GM18511 (cell line): ENCODE results near the gene C19orf47.
"Not testable (repeated sequence)": the region's sequence is repeated elsewhere in the genome, so short reads cannot be mapped to it uniquely, and the experiment has no call there.

Source experiments
- ATAC-seq: cut with Tn5 transposase; IDR thresholded peaks from one replicate; pipeline ENCODE4 v1.9.1; 2021; ENCODE audit warnings: mild to moderate bottlenecking, moderate library complexity; ENCODE audit not compliant: unreplicated experiment

Gene C19orf47

GRCh38 chr19:40355975-40356680 is 7.9 kb upstream of the C19orf47 start:
- ATAC-seq = no peak

- ATAC-seq = no peak
Observed at GRCh38 chr19:40348961-40349507, 837 bp upstream of the C19orf47 start.

GRCh38 chr19:40344422-40344821 is 3.8 kb downstream of the C19orf47 start:
- no peak for ATAC-seq

DNA sequence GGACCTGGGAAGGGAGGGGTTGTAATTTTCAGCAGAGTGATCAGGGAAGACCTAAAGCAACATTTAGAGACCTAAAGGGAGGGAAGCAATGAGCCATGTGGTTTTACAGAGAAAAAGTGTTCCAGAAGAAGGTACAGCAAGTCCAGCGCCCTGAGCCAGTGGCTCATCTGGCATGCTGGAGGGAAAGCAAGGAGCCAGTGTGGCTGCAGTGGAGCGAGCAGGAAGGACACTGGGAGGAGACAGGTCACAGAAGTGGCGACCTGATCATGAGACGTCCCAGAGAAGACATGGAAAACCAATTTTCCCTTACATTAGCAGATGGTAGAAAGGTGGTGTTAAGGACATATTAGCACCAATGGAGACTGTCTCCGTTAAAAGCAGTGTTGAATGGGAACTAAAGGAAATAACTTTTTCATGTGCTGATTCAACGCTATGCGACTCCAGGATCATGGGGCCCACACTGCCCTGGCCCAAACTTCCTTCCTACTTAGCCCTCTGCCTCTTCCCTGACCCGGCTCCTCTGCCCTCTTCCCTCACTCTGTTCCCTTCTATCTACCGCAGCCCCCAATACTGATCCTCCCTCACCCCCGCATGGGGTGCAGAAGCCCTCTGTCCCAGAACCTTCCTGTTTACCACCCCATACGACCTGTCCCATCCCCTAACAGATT is 5.4 kb downstream of the C19orf47 start:
- no peak for ATAC-seq

DNA sequence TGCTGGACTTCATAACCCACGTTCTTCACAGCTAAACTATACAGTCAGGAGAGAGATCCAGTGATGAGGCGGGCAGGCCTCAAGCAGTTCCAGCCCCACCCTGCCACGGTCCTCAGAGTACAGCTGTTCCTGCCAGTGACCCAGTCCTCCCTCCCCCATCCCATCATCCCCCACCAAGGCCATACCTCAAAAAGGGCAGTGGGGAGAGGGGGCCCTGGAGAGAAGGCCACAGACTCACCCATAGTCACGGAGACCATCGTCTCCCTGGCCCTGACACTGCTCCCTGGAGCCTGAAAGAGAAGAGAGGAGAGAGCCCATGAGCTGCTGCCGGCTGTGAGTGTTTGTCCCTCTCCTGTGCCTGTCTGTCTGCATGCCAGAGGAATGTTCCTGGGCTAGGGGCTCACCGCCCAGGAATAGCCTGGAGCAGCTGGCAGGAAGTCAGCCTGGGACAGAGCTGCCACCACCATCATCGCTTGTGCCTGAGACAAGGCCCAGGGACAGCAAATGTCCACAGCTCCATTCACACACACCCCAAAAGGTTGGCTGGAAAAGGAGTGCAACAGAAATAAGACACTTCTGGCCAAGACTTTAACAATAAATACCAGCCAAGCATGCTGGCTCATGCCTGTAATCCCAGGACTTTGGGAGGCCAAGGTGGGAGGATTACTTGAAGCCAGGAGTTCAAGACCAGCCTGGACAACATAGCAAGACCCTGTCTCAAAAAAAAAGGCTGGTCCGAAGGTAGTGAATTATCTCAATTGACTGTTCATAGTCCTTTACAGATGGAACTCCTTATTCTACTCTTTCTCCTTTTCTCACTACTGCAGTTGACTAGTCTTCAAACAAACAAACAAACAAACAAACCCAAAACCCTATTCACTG is 6.4 kb downstream of the C19orf47 start:
- ATAC-seq = no peak

DNA sequence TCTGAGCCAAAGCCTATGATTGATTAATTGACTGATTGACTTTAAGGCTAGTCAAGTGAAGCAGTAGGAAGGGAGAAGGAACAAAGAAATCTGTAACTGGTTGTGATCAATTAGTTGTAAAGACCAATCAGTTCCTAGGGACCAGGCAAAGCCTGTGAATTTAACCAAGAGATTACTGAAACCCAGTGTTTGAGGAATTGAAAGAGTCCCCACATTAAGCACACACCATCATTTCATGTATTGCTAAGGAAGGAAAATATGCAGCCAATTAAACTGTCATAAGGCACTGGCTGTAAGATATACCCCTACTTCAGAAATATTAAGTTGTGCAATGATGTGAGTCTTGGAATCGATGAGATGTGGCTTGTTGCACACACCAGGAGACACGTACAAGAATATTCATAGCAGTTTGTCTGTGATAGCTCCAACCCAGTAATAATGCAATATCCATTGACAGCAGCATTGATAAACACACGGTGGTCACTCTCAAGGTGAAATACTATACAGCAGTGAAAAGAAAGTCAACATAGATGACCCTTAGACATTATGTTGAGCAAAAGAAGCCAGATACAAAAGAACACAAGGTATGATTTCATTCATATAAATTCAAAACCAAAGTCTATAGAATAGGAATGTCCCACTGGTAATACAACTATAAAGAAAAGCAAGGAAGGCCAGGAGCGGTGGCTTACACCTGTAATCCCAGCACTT is 9.0 kb downstream of the C19orf47 start:
- no peak for ATAC-seq

DNA sequence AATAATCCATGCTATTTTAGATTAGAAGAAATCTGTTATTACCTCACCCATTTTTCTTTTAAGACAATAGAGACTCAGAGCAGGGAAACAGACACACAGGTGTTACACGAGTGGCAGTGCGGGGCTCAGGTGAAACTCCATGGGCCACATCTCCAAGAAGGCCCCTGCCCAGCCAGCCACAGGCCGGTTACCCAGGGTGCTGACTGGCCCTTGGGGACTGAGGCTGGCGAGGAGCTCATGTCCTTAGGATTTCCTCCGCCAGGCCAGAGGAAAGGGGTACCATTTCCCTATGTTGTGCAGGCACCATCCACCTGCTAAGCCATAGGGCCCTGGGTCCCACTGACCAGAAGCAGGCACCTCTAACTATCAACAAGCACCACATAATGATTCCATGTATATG is 10.6 kb downstream of the C19orf47 start:
- no peak for ATAC-seq

DNA sequence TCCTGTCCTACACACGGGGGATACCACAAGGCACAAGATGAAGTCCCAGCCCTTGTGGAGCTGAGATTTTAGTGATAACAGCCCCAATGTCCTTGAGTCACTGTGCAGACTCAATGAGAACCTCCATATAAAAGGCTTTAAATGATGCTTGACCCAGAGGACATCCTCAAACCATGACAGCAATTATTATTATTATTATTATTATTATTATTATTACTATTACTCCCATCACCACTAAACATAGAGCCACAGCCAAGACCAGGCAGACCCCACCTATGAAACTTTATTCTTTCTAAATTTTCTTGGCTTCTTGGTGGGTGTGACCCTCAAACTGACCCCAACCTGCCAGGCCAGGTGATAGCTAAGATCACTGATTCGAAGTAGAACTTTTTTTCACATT is 11.1 kb downstream of the C19orf47 start:
- ATAC-seq = no peak

DNA sequence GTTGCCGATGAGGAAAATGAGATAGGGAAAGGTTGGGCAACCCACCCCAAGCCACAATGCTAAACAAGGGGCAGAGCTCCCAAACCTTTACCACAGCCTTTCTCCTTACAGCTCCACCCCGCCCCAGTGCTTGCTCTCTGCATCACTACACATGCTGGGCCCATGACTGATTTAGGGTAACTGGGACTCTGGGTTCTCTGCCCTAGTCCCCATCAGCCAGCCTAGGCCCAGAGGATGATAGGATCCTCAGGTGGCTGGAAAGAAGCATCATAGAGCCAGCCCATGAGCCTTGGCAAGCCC is 11.6 kb downstream of the C19orf47 start:
- no peak for ATAC-seq

- no peak for ATAC-seq
Observed at GRCh38 chr19:40335855-40336600, 12.2 kb downstream of the C19orf47 start.

DNA sequence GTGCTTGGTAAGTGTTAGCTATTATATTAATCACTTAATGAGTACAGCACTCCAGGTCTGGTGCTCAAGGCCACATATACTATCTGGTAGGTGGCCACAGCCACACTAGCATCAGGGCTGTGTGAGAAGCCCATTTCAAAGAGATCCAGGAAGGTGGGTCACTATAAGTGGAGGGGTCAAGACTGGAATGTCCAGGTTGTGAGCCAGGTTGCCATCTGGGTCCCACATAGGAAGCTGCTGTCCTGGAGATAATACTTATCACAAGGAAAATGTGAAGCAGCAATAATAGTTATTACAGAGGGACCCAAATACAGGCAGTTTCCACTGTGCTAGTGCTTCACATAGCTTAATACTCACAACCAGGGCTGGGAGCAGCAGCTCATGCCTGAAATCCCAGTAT is 13.1 kb downstream of the C19orf47 start:
- no peak for ATAC-seq

DNA sequence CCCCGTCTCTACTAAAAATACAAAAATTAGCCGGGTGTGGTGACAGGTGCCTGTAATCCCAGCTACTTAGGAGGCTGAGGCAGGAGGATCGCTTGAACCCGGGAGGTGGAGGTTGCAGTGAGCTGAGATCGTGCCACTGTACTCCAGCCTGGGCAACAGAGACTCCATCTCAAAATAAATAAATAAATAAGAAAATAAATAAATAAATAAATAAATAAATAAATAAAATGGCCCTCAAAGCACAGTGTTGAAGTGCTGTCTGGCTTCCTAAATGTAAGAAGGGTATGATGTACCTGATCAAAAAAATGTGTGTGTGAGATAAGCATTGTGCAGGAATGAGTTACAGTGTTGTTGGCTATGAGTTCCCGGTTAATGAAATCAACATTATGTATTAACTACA is 15.1 kb downstream of the C19orf47 start:
- not testable (repeated sequence) for ATAC-seq

DNA sequence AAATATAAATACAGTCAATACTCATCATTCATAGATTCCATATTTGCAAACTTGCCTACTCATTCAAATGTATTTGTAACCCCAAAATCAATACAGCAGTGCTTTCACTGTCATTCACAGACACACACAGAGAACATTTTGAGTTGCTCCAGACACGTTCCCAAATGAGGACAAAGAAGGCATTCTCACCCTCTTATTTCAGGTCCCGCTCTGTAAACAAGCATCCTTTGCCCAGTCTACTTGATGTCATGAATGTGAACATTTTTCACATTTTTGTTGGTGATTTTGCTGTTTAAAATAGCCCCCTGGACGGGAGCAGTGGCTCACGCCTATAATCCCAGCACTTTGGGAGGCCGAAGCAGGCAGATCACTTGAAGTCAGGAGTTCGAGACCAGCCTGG is 15.5 kb downstream of the C19orf47 start:
- ATAC-seq = no peak

DNA sequence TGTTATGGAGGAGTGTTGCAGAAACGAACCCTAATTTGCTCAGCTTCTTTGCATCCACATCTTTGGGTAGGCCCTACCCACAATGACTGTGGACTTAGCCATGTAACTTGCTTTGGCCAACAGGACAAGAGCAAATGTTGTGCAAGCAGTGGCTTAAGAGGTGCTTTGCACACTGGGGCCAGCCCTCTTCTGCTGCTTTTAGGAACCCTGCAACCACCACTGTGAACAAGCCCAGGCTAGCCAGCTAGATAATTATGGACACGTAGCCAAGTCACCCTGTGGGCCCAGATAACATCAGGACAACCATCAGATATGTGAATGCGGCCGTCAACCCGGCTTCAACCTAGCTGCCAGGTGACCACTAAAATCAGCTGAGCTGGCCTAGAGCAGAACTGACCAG is 17.1 kb downstream of the C19orf47 start:
- no peak for ATAC-seq

DNA sequence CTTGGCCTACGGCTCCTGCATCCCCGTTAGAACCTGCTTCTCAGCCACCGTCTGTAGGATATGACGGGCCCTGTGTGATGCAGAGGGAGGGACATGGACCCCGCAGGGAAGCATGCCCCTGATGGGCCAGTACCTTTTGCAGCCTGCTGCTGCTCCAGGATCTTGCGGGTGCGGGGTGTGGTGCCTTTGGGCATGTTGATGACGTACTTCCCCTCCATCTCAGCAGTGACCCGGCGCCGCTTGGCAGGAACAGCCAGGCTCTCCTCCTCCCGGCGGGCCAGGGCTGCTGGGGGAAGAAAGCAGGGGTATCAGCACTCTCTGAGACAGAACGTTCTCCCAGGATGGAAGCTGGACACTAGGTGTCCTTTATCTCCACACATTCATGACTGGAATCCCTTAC is 22.0 kb downstream of the C19orf47 start:
- no peak for ATAC-seq

DNA sequence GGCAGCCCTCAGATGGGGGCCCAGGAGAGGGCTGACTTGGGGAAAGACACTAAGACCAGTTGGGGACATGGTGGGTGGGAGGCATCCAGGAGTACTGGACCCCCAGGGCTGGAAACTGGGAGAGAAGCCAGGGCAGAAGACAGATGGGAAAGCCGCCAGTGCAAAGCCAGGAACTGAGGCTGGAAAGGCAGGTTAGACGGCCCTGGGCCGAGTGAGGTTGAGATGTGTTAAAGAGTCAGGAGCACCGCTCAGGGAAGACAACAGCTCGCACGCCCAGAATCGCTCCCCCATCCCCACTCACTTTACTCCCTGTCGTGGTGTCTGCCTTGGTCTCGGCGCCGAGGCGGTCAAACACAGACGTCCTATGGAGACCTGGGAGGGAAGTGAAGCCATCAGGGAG is 24.5 kb downstream of the C19orf47 start:
- ATAC-seq = no peak

GRCh38 chr19:40322951-40323615 is 25.1 kb downstream of the C19orf47 start:
- ATAC-seq = no peak

DNA sequence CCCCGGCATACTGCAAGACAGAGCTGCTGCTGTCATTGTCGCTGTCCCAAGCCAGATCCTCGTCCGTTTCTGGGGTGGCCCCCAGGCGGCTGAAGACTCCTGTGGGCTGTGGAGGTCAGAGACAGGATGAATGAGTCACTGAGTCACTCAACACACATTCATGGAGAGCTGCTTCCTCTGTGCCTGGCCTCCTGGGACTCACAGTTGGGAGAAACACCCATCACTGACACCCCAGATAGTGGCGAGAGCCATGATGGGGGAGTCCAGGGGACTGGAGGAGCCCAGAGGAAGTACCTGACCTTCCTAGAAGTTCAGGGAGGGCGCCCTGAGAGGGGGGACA is 26.0 kb downstream of the C19orf47 start:
- ATAC-seq = no peak

DNA sequence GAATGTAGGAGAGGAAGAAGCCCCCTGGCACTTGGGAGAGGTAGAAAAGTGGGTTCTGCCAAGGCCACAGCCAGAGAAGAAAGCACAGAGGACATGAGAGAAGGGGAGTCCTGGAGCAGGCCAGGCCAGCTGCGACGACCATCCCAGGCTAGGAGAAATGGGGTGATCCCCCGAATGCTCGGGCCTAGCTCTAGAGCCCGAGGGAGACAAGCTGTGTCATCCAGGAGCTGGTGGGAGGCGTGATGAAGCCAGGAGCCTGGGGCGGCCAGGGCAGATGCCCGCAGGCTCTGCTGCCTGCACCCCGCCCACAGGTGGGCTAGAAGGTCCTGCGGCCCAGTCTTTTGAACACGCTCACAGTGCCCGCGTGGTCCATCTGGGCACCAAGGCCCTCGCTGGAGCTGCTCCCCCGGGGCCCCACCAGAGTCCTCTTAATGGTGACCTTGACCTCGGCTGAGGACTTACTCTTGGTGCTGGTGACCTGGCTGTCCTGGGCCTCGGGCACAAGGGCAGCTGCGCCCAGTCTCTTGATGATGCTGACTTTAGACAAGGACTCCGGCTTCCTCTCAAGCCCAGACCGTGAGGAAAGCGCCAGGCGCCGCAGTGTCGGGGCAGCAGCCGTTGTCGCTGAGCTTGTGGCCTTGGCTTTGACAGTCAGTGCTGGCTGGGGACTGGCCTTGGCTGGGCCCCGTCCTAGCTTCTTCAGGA is 26.5 kb downstream of the C19orf47 start:
- ATAC-seq = no peak
